ENCODE data around the gene SHC2.

DNA sequence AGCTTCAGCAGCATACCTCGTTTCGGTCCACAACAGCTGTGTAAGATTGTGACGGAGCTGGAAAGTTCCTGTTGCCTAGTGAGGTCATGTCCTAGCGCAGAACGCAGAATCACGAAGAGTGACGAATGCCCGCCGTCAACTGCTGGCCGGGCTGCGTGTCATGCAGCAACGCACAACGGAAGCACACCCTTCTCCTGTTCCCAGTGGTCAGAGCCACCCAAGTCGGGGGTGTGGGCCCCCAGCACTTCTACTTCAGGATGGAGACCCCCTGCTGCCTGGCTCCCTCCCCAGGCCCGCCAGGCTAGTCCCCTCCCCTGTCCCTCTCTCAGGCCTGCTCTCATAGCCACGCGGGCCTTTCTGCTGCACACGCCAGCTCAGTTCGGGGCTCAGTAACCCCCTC is 77.8 kb downstream of the SHC2 start:
- TF ChIP-seq, protein P1, sequence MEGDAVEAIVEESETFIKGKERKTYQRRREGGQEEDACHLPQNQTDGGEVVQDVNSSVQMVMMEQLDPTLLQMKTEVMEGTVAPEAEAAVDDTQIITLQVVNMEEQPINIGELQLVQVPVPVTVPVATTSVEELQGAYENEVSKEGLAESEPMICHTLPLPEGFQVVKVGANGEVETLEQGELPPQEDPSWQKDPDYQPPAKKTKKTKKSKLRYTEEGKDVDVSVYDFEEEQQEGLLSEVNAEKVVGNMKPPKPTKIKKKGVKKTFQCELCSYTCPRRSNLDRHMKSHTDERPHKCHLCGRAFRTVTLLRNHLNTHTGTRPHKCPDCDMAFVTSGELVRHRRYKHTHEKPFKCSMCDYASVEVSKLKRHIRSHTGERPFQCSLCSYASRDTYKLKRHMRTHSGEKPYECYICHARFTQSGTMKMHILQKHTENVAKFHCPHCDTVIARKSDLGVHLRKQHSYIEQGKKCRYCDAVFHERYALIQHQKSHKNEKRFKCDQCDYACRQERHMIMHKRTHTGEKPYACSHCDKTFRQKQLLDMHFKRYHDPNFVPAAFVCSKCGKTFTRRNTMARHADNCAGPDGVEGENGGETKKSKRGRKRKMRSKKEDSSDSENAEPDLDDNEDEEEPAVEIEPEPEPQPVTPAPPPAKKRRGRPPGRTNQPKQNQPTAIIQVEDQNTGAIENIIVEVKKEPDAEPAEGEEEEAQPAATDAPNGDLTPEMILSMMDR (IDR thresholded peaks at IDR 0.05), result no peak
- TF ChIP-seq EP300 (IDR thresholded peaks at IDR 0.05), result no peak
